ENCODE data around the gene DIO1. TPM values are rescaled to one million over a fixed set of nuclear protein-coding genes. Genes with fewer than 3 reads are reported as not detected.

Gene DIO1
- total RNA-seq, 1 experiment from 2014 or later: 0.28 TPM

Other genes with a start within 250 kb of the DIO1 start
- gene GLIS1, start 155.0 kb upstream of the DIO1 start, total RNA-seq (2021; ENCODE audit: unreplicated experiment): 0.28 TPM
- 44.4 TPM for gene NDC1, start 55.9 kb upstream of the DIO1 start, total RNA-seq (2021; ENCODE audit: unreplicated experiment)
- 21.4 TPM for gene YIPF1, start 4.4 kb upstream of the DIO1 start, total RNA-seq (2021; ENCODE audit: unreplicated experiment)
- gene IFT25, start 51.5 kb downstream of the DIO1 start, total RNA-seq (2021; ENCODE audit: unreplicated experiment): 42.9 TPM
- 41.0 TPM for gene LRRC42, start 52.2 kb downstream of the DIO1 start, total RNA-seq (2021; ENCODE audit: unreplicated experiment)
- not detected for gene LDLRAD1, start 124.0 kb downstream of the DIO1 start, total RNA-seq (2021; ENCODE audit: unreplicated experiment)
- gene TMEM59, start 159.0 kb downstream of the DIO1 start, total RNA-seq (2021; ENCODE audit: unreplicated experiment): 174 TPM
- gene TCEANC2, start 159.4 kb downstream of the DIO1 start, total RNA-seq (2021; ENCODE audit: unreplicated experiment): 5.1 TPM

All from Panc1 (cell line).